ENCODE measurements around the gene WDR82.

The WDR82 gene
- long read RNA-seq, full-length matches to known transcripts = 66 of 84 reads
- long read RNA-seq, partial matches to known transcripts = 8 of 84 reads
- long read RNA-seq, other reads (novel, unspliced or antisense) = 10 of 84 reads

- Histone ChIP-seq H3K27ac (replicated peaks) (peak within 1 kb of the TSS; percentile 92), H3K4me3 (replicated peaks; ENCODE audit: insufficient read depth, low read length) (peak within 1 kb of the TSS; percentile 86), H3K27me3 (ENCODE audit: insufficient read depth, poor library complexity, severe bottlenecking) (no peaks in the 10 kb centered on the region)
- DNase-seq (ENCODE audit: low read depth in 1 of 2, low spot score in 1 of 2) = peak; percentile 90 to 96
- TF ChIP-seq REST (IDR thresholded peaks at IDR 0.05; ENCODE audit: insufficient replicate concordance, low read depth) = peak; percentile 70
- TF ChIP-seq POLR2AphosphoS5 (IDR thresholded peaks at IDR 0.05; ENCODE audit: low read depth) = peak; percentile 96
- TF ChIP-seq CTCF (IDR thresholded peaks at IDR 0.05; ENCODE audit: insufficient read depth, low read length) = peak; percentile 18
- no peak for TF ChIP-seq SPI1 (IDR thresholded peaks at IDR 0.05; ENCODE audit: borderline replicate concordance, low read depth)
- no peak for TF ChIP-seq GABPA (IDR thresholded peaks at IDR 0.05; ENCODE audit: low read depth)
These were observed at the start of gene WDR82 for GRCh38 chr3:52278510-52279069. WDR82 (minus strand) TSS chr3:52278649; CDS start chr3:52278361, 288 bp downstream.

GRCh38 chr3:52327486-52328290 lies 49.2 kb upstream of the WDR82 start:
- Histone ChIP-seq H3K4me3 (replicated peaks; ENCODE audit: insufficient read depth, low read length) (no peak overlapping the region), H3K27me3 (ENCODE audit: insufficient read depth, poor library complexity, severe bottlenecking) (no peaks in the 10 kb centered on the region), H3K27ac (replicated peaks) (no peak overlapping the region)
- DNase-seq (ENCODE audit: low read depth in 1 of 2, low spot score in 1 of 2) = no peak
- TF ChIP-seq SPI1 (IDR thresholded peaks at IDR 0.05; ENCODE audit: borderline replicate concordance, low read depth) (no peak), GABPA (IDR thresholded peaks at IDR 0.05; ENCODE audit: low read depth) (no peak), CTCF (IDR thresholded peaks at IDR 0.05; ENCODE audit: insufficient read depth, low read length) (no peak), REST (IDR thresholded peaks at IDR 0.05; ENCODE audit: insufficient replicate concordance, low read depth) (no peak), POLR2AphosphoS5 (IDR thresholded peaks at IDR 0.05; ENCODE audit: low read depth) (no peak)

GRCh38 chr3:52326976-52327375 lies 48.5 kb upstream of the WDR82 start:
- H3K27ac ChIP-seq (replicated peaks) = no peak overlapping the region
- DNase-seq (ENCODE audit: low read depth in 1 of 2, low spot score in 1 of 2) = no peak
- H3K4me3 ChIP-seq (replicated peaks; ENCODE audit: insufficient read depth, low read length) = no peak overlapping the region
- no peaks in the 10 kb centered on the region for H3K27me3 ChIP-seq (ENCODE audit: insufficient read depth, poor library complexity, severe bottlenecking)
- TF ChIP-seq POLR2AphosphoS5 (IDR thresholded peaks at IDR 0.05; ENCODE audit: low read depth) = no peak
- no peak for TF ChIP-seq SPI1 (IDR thresholded peaks at IDR 0.05; ENCODE audit: borderline replicate concordance, low read depth)
- no peak for TF ChIP-seq REST (IDR thresholded peaks at IDR 0.05; ENCODE audit: insufficient replicate concordance, low read depth)
- TF ChIP-seq GABPA (IDR thresholded peaks at IDR 0.05; ENCODE audit: low read depth) = no peak
- TF ChIP-seq CTCF (IDR thresholded peaks at IDR 0.05; ENCODE audit: insufficient read depth, low read length) = no peak
